ENCODE measurements around the gene ITGA7. TPM values are rescaled to one million over a fixed set of nuclear protein-coding genes. Genes with fewer than 3 reads are reported as not detected.

The ITGA7 gene
- polyA plus RNA-seq, 1 donor from 2014 or later: 13.5 TPM

DNA sequence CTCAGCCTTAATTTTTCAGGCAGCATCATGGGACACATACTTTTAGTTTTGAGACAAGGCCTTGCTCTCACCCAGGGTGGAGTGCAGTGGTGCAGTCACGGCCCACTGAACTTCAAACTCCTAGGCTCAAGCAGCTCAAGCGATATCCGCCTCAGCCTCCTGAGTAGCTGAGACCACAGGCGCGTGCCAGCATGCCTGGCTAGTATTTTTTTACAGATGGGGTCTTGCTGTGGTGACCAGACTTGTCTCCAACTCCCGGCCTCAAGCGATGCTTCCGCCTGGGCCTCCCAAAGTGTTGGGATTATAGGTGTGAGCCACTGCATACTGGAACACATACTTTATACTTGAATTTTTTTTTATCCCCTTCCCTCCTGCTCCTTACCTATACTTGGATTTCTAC is 15.2 kb upstream of the ITGA7 start:
- no peaks in the 10 kb centered on the region for H3K9me2 ChIP-seq (ENCODE audit: insufficient read depth, low read length)
- H3K9ac ChIP-seq (ENCODE audit: low read length): no peak overlapping the region
- no peaks in the 10 kb centered on the region for H3K9me3 ChIP-seq (ENCODE audit: low read length)
- no peak overlapping the region for H2AFZ ChIP-seq (ENCODE audit: low read depth, low read length)
- TF ChIP-seq EP300 (conservative IDR thresholded peaks at IDR 0.05; ENCODE audit: poor library complexity, severe bottlenecking): no peak
- TF ChIP-seq, protein P1, sequence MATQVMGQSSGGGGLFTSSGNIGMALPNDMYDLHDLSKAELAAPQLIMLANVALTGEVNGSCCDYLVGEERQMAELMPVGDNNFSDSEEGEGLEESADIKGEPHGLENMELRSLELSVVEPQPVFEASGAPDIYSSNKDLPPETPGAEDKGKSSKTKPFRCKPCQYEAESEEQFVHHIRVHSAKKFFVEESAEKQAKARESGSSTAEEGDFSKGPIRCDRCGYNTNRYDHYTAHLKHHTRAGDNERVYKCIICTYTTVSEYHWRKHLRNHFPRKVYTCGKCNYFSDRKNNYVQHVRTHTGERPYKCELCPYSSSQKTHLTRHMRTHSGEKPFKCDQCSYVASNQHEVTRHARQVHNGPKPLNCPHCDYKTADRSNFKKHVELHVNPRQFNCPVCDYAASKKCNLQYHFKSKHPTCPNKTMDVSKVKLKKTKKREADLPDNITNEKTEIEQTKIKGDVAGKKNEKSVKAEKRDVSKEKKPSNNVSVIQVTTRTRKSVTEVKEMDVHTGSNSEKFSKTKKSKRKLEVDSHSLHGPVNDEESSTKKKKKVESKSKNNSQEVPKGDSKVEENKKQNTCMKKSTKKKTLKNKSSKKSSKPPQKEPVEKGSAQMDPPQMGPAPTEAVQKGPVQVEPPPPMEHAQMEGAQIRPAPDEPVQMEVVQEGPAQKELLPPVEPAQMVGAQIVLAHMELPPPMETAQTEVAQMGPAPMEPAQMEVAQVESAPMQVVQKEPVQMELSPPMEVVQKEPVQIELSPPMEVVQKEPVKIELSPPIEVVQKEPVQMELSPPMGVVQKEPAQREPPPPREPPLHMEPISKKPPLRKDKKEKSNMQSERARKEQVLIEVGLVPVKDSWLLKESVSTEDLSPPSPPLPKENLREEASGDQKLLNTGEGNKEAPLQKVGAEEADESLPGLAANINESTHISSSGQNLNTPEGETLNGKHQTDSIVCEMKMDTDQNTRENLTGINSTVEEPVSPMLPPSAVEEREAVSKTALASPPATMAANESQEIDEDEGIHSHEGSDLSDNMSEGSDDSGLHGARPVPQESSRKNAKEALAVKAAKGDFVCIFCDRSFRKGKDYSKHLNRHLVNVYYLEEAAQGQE (IDR thresholded peaks at IDR 0.05; ENCODE audit: borderline replicate concordance): no peak
- TF ChIP-seq POLR2AphosphoS5 (IDR thresholded peaks at IDR 0.05): no peak
- TF ChIP-seq MXI1 (conservative IDR thresholded peaks at IDR 0.05; ENCODE audit: poor library complexity, severe bottlenecking): no peak
- TF ChIP-seq, protein P2, sequence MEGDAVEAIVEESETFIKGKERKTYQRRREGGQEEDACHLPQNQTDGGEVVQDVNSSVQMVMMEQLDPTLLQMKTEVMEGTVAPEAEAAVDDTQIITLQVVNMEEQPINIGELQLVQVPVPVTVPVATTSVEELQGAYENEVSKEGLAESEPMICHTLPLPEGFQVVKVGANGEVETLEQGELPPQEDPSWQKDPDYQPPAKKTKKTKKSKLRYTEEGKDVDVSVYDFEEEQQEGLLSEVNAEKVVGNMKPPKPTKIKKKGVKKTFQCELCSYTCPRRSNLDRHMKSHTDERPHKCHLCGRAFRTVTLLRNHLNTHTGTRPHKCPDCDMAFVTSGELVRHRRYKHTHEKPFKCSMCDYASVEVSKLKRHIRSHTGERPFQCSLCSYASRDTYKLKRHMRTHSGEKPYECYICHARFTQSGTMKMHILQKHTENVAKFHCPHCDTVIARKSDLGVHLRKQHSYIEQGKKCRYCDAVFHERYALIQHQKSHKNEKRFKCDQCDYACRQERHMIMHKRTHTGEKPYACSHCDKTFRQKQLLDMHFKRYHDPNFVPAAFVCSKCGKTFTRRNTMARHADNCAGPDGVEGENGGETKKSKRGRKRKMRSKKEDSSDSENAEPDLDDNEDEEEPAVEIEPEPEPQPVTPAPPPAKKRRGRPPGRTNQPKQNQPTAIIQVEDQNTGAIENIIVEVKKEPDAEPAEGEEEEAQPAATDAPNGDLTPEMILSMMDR (IDR thresholded peaks at IDR 0.05; ENCODE audit: poor library complexity, severe bottlenecking): no peak
- no peak for TF ChIP-seq SMC3 (conservative IDR thresholded peaks at IDR 0.05; ENCODE audit: poor library complexity)
- no peak for TF ChIP-seq EZH2 (IDR thresholded peaks at IDR 0.05; ENCODE audit: borderline replicate concordance, insufficient read depth, low read length, poor library complexity, severe bottlenecking)
- no peak for TF ChIP-seq TAF1 (IDR thresholded peaks at IDR 0.05; ENCODE audit: low read depth)
- no peak for TF ChIP-seq RAD21 (conservative IDR thresholded peaks at IDR 0.05)
- H3F3A ChIP-seq (ENCODE audit: insufficient read depth, low read length, poor library complexity, severe bottlenecking): no peaks in the 10 kb centered on the region
- H3K27ac ChIP-seq (ENCODE audit: low read length): no peak overlapping the region
- peaks cover 3% of the 10 kb centered on the region for H3K36me3 ChIP-seq (ENCODE audit: insufficient read depth, low read length)
- no peaks in the 10 kb centered on the region for H4K20me1 ChIP-seq (ENCODE audit: insufficient read depth)
- no peak overlapping the region for H3K4me3 ChIP-seq (ENCODE audit: low read length)
- peaks cover 15% of the 10 kb centered on the region for H3K79me2 ChIP-seq (replicated peaks; ENCODE audit: insufficient read depth, low read length)
- H3K4me2 ChIP-seq (ENCODE audit: low read length): no peak overlapping the region
- H3K27me3 ChIP-seq (ENCODE audit: insufficient read depth, low read depth, low read length): no peaks in the 10 kb centered on the region

DNA sequence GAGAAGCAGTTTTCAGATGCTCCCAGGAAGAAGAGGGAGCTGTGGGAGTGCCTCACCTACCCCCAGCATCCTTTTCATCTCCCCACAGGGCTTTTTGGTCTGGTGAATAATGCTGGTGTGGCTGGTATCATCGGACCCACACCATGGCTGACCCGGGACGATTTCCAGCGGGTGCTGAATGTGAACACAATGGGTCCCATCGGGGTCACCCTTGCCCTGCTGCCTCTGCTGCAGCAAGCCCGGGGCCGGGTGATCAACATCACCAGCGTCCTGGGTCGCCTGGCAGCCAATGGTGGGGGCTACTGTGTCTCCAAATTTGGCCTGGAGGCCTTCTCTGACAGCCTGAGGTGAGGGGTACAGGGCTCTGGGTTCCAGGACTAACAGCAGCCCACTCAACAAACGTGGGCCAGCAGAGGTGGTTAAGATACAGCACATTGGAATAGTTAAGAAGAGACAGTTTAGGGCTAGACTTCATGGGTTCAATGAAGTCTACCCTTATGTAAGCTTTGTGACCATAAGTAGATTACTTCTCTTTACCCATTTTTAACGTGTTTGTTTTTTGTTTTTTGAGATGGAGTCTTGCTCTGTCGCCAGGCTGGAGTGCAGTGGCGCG is 14.0 kb upstream of the ITGA7 start:
- H3K27me3 ChIP-seq (ENCODE audit: insufficient read depth, low read depth, low read length): no peaks in the 10 kb centered on the region
- H3K9ac ChIP-seq (ENCODE audit: low read length): no peak overlapping the region
- H3K36me3 ChIP-seq (ENCODE audit: insufficient read depth, low read length): peaks cover 3% of the 10 kb centered on the region
- H3K4me2 ChIP-seq (ENCODE audit: low read length): no peak overlapping the region
- H2AFZ ChIP-seq (ENCODE audit: low read depth, low read length): no peak overlapping the region
- H3K9me3 ChIP-seq (ENCODE audit: low read length): no peaks in the 10 kb centered on the region
- H3K27ac ChIP-seq (ENCODE audit: low read length): no peak overlapping the region
- no peaks in the 10 kb centered on the region for H3K9me2 ChIP-seq (ENCODE audit: insufficient read depth, low read length)
- H3K4me3 ChIP-seq (ENCODE audit: low read length): no peak overlapping the region
- no peaks in the 10 kb centered on the region for H3F3A ChIP-seq (ENCODE audit: insufficient read depth, low read length, poor library complexity, severe bottlenecking)
- no peaks in the 10 kb centered on the region for H4K20me1 ChIP-seq (ENCODE audit: insufficient read depth)
- H3K79me2 ChIP-seq (replicated peaks; ENCODE audit: insufficient read depth, low read length): peaks cover 8% of the 10 kb centered on the region
- TF ChIP-seq, protein P2 (IDR thresholded peaks at IDR 0.05; ENCODE audit: poor library complexity, severe bottlenecking): no peak
- TF ChIP-seq EZH2 (IDR thresholded peaks at IDR 0.05; ENCODE audit: borderline replicate concordance, insufficient read depth, low read length, poor library complexity, severe bottlenecking) (no peak), POLR2AphosphoS5 (IDR thresholded peaks at IDR 0.05) (no peak), EP300 (conservative IDR thresholded peaks at IDR 0.05; ENCODE audit: poor library complexity, severe bottlenecking) (no peak)

Measured in neural cell (in vitro differentiated cells).